ENCODE measurements around the gene MITF.

MITF gene

GRCh38 chr3:69970827-69971226, 231.6 kb downstream of the MITF start:
- no peak overlapping the region for H3K4me3 Mint-ChIP-seq

GRCh38 chr3:69972672-69973071, 233.4 kb downstream of the MITF start:
- Mint-ChIP-seq H3K4me1 (ENCODE audit: low read depth) (peaks cover 9% of the 10 kb centered on the region), H3K27ac (no peak overlapping the region), H3K27me3 (peaks cover 3% of the 10 kb centered on the region), H3K36me3 (ENCODE audit: low read depth) (no peaks in the 10 kb centered on the region), H3K4me3 (no peak overlapping the region), H3K9me3 (peaks cover 7% of the 10 kb centered on the region)
- intact Hi-C loops (cut with micrococcal nuclease) = no loop called here

More at GRCh38 chr3:69970827-69971226, 231.6 kb downstream of the MITF start:
- peaks cover 9% of the 10 kb centered on the region for H3K4me1 Mint-ChIP-seq (ENCODE audit: low read depth)
- peaks cover 10% of the 10 kb centered on the region for H3K36me3 Mint-ChIP-seq (ENCODE audit: low read depth)
- intact Hi-C loops (cut with micrococcal nuclease) = no loop called here
- H3K27ac Mint-ChIP-seq = no peak overlapping the region
- H3K9me3 Mint-ChIP-seq = no peaks in the 10 kb centered on the region
- peaks cover 3% of the 10 kb centered on the region for H3K27me3 Mint-ChIP-seq

DNA sequence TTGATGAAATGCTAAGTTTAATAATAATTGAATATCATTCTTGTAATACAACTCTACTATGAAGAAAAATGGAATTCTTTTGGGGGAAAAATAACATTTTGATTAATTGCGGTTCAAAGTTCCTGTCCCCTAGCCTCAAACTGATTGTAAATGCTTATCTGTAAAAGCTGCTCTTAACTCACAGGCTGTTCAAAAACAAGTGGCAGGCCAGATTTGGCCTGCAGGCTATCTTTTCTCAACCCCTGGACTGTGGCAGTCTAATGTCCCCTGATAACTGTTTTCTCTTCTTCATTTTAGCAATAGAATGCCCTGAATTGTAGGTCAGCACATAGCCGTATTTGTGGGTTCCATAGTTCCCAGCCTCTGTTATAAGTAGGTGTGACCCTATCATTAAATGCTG, 236.8 kb downstream of the MITF start:
- no peak overlapping the region for H3K27ac Mint-ChIP-seq
- H3K9me3 Mint-ChIP-seq = peaks cover 39% of the 10 kb centered on the region
- no peaks in the 10 kb centered on the region for H3K36me3 Mint-ChIP-seq (ENCODE audit: low read depth)
- peaks cover 3% of the 10 kb centered on the region for H3K27me3 Mint-ChIP-seq
- peaks cover under 1% of the 10 kb centered on the region for H3K4me1 Mint-ChIP-seq (ENCODE audit: low read depth)
- intact Hi-C loops (cut with micrococcal nuclease) = no loop called here
- H3K4me3 Mint-ChIP-seq = no peak overlapping the region

DNA sequence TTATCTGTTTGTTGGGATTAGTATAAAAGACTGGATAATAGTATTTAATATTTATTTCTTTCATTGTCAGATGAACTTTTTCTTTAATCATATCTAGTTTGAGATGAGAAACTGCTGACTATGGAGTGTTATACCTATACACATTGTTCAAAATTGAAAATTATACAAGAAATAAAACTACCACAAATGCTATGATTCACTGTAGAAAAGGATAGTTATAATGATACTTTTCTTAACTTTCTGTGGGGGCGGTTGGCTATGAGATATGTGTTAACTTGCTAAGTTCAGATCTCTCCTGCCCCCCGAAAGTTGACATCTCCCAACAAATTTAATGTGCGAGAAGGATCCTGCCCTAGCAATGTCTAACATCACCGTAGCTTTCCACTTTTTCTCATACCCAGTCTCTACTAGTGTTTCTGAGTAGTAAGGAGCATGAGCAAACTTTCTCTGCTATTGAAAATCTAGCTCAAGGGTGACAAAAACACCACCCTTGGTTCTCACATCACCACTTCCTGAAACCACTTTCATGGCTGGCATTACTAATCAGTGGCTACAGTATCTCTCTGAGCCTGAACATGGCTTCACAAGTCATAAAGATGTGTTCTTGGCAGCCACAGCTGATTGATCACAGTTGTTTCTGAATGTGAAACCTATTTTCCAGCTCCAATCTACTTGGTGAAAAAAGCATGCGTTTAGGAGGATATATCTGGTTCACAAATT, 244.4 kb downstream of the MITF start:
- Mint-ChIP-seq H3K27ac (no peak overlapping the region), H3K36me3 (ENCODE audit: low read depth) (no peaks in the 10 kb centered on the region), H3K4me3 (no peak overlapping the region), H3K27me3 (no peaks in the 10 kb centered on the region), H3K4me1 (ENCODE audit: low read depth) (peaks cover 23% of the 10 kb centered on the region), H3K9me3 (peaks cover 22% of the 10 kb centered on the region)
- intact Hi-C loops (cut with micrococcal nuclease) = no loop called here

DNA sequence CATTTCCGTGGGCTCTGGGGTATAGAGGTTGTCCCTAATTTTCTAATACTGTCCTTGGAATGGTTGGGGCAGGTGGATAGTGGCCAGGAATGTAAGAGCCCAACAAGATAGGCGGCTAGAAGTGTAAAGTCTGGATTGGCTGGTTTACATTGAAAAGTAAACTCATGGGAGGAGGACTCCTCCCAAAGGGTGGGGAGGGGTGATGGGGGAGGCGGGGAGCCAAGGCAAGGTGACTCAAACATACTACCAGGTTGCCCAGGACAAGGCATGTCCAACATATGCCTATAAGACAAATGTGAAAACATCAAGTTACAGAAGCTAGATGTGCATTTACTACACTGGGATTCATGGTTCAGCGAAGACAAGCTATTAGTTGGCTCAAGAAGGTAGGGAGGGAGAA, 246.0 kb downstream of the MITF start:
- Mint-ChIP-seq H3K9me3 (peaks cover 6% of the 10 kb centered on the region), H3K27me3 (no peaks in the 10 kb centered on the region), H3K4me1 (ENCODE audit: low read depth) (peaks cover 23% of the 10 kb centered on the region), H3K36me3 (ENCODE audit: low read depth) (no peaks in the 10 kb centered on the region), H3K27ac (no peak overlapping the region), H3K4me3 (no peak overlapping the region)
- intact Hi-C loops (cut with micrococcal nuclease) = no loop called here

DNA sequence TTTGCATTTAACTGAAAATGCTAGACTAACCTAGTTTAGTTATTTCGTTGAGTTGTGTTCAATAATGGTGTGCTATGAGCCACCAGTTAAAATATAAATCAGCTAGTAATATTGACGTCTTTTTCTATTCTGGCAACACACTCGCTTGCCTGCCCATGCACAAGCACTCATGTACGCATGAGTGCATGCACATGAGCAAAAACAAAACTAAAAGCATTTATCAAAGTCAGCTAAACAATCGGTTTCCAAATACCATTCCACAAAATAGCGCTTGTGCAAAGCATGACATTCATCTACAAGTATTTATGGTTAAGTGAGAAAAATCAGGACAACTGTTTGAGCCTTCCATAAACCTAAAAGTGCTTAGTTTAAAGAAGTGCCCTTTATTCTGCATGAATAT, 247.2 kb downstream of the MITF start:
- peaks cover 23% of the 10 kb centered on the region for H3K4me1 Mint-ChIP-seq (ENCODE audit: low read depth)
- intact Hi-C loops (cut with micrococcal nuclease) = no loop called here
- no peaks in the 10 kb centered on the region for H3K36me3 Mint-ChIP-seq (ENCODE audit: low read depth)
- no peaks in the 10 kb centered on the region for H3K27me3 Mint-ChIP-seq
- no peaks in the 10 kb centered on the region for H3K9me3 Mint-ChIP-seq
- H3K27ac Mint-ChIP-seq = no peak overlapping the region
- no peak overlapping the region for H3K4me3 Mint-ChIP-seq

DNA sequence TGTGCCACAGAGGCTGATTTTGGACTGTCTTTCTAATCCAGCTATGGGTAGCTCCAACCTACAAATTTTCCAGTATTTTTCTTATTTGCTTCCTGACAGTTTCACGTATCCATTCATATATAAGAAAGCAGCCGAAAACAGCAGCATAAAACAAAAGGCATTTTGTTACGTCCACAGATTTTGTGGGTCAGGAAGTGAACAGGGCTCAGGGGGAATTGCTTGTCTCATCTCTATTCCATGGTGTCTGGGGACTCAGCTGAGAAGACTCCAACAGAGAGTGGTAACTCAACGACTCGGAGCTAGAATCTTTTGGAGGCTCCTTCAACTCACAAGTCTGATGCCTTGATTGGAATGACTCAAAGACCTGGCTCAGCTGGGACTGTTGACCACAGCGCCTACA, 248.6 kb downstream of the MITF start:
- intact Hi-C loops (cut with micrococcal nuclease) = no loop called here
- no peaks in the 10 kb centered on the region for H3K27me3 Mint-ChIP-seq
- no peaks in the 10 kb centered on the region for H3K9me3 Mint-ChIP-seq
- peaks cover 15% of the 10 kb centered on the region for H3K4me1 Mint-ChIP-seq (ENCODE audit: low read depth)
- no peak overlapping the region for H3K27ac Mint-ChIP-seq
- no peaks in the 10 kb centered on the region for H3K36me3 Mint-ChIP-seq (ENCODE audit: low read depth)
- no peak overlapping the region for H3K4me3 Mint-ChIP-seq

- no peak overlapping the region for H3K27ac Mint-ChIP-seq
- no peaks in the 10 kb centered on the region for H3K27me3 Mint-ChIP-seq
- H3K9me3 Mint-ChIP-seq = no peaks in the 10 kb centered on the region
- H3K4me3 Mint-ChIP-seq = no peak overlapping the region
- peaks cover 21% of the 10 kb centered on the region for H3K4me1 Mint-ChIP-seq (ENCODE audit: low read depth)
- no peaks in the 10 kb centered on the region for H3K36me3 Mint-ChIP-seq (ENCODE audit: low read depth)
- intact Hi-C loops (cut with micrococcal nuclease) = no loop called here
Measured at GRCh38 chr3:69993757-69994156, 254.5 kb downstream of the MITF start.

DNA sequence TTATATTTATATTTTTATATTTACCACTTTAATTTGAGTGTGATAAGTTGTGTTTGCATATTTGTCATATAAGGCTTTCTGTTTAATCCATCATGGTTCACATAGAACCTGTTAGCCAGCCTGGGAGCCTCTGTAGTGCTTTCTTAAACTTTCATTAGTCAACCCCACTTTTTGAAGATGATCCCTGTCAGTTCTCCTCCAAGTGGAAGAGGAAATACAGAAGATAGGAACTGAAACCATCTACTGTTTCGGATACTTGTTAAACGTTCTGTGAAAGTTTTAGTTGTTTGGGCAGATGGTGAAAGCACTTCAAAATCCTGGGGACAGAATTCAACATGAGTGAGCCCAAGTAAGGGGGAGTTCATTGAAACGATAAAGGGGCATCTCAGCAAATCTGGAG, 255.7 kb downstream of the MITF start:
- no peaks in the 10 kb centered on the region for H3K27me3 Mint-ChIP-seq
- no peaks in the 10 kb centered on the region for H3K36me3 Mint-ChIP-seq (ENCODE audit: low read depth)
- H3K4me3 Mint-ChIP-seq = peak overlapping the region; percentile 32
- H3K9me3 Mint-ChIP-seq = peaks cover 7% of the 10 kb centered on the region
- intact Hi-C loops (cut with micrococcal nuclease) = no loop called here
- peaks cover 21% of the 10 kb centered on the region for H3K4me1 Mint-ChIP-seq (ENCODE audit: low read depth)
- H3K27ac Mint-ChIP-seq = peak overlapping the region; percentile 78

DNA sequence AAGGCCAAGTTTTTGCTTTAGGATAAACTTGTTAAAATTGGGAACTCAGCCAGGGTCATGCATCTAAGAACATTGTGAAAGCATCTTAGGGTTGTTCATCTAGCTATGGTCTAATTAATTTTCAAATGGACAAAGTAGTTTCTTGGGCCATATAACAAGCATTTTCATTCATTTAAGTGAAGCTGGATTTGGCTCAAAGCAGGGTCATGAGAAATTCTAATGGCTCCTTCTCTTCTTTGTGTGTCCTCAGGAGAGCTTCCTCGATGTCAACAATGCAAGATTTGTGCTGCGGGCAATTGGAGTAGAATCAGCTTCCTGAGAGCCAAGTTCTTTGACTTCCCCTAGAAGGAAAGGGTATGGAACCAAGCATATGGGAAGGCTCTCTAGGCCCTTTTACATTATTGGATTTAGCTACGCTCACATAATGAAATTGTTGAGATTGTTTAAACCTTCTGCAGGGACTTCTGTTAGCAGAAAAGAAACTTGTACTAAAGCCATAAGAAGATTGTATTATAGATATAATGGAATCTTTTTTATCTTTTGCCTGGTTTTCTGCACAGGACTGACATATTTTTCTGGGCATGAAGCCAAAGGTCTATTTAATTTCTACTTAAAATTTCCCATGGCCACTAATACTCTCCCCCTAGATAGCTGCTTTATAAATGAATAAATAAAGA, 258.5 kb downstream of the MITF start:
- peaks cover 7% of the 10 kb centered on the region for H3K9me3 Mint-ChIP-seq
- no peak overlapping the region for H3K27ac Mint-ChIP-seq
- H3K4me3 Mint-ChIP-seq = no peak overlapping the region
- H3K36me3 Mint-ChIP-seq (ENCODE audit: low read depth) = no peaks in the 10 kb centered on the region
- no peaks in the 10 kb centered on the region for H3K27me3 Mint-ChIP-seq
- intact Hi-C loops (cut with micrococcal nuclease) = no loop called here
- peaks cover 21% of the 10 kb centered on the region for H3K4me1 Mint-ChIP-seq (ENCODE audit: low read depth)

GRCh38 chr3:69998759-69999139, 259.5 kb downstream of the MITF start:
- intact Hi-C loops (cut with micrococcal nuclease) = no loop called here
- H3K36me3 Mint-ChIP-seq (ENCODE audit: low read depth) = no peaks in the 10 kb centered on the region
- peaks cover 7% of the 10 kb centered on the region for H3K9me3 Mint-ChIP-seq
- H3K27ac Mint-ChIP-seq = peak overlapping the region; percentile 39
- H3K4me1 Mint-ChIP-seq (ENCODE audit: low read depth) = peaks cover 21% of the 10 kb centered on the region
- no peak overlapping the region for H3K4me3 Mint-ChIP-seq
- no peaks in the 10 kb centered on the region for H3K27me3 Mint-ChIP-seq

GRCh38 chr3:69999140-70000027, 260.1 kb downstream of the MITF start, which contains the start of gene SAMMSON:
SAMMSON (plus strand) TSS chr3:69999733.
- peak within 1 kb of the TSS; percentile 62 for H3K27ac Mint-ChIP-seq
- H3K36me3 Mint-ChIP-seq (ENCODE audit: low read depth) = no peaks in the 10 kb centered on the region
- intact Hi-C loops (cut with micrococcal nuclease) = no loop called here
- peaks cover 21% of the 10 kb centered on the region for H3K4me1 Mint-ChIP-seq (ENCODE audit: low read depth)
- H3K27me3 Mint-ChIP-seq = no peaks in the 10 kb centered on the region
- peaks cover 7% of the 10 kb centered on the region for H3K9me3 Mint-ChIP-seq
- no peak within 1 kb of the TSS for H3K4me3 Mint-ChIP-seq

DNA sequence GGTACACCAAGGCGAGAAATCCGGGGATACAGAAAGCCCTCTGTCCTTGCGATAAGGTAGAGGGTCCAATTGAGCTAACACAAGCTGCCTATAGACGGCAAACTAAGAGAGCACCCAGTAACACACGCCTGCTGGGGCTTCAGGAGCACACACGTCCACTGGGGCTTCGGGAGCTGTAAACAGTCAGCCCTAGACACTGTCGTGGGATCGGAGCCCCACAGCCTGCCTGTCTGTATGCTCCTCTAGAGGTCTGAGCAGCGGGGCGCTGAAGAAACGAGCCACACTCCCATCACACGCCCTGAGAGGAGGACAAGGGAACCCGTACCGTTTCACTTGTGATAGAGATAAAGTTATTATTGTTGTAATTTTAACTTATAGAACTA, 260.8 kb downstream of the MITF start:
- Mint-ChIP-seq H3K9me3 (peaks cover 7% of the 10 kb centered on the region), H3K27me3 (no peaks in the 10 kb centered on the region), H3K4me1 (ENCODE audit: low read depth) (peaks cover 14% of the 10 kb centered on the region), H3K36me3 (ENCODE audit: low read depth) (no peaks in the 10 kb centered on the region), H3K27ac (no peak overlapping the region), H3K4me3 (no peak overlapping the region)
- intact Hi-C loops (cut with micrococcal nuclease) = no loop called here

DNA sequence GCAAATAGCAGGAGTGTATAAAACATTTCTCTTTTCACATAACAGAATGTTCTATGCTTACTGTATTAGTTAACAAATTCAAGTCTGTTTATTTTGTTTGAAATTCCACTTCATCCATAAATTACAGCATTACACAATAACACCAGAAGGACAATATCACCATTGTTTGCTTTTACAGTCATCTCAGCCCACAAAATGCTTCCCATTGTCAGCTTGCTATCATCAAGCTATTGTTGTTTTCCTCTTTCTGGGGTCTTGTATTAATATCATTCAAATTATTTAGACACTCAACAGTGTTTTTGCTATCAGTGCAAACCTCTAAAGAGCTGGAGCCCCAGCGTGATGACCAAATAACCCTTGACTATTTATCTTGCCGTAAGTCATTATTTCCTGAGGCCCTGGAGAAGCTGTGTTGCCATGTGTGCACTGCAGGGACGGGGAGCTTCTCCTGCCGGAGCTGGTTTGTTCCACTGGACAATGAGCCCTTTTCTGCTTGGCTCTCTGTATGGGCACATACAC, 261.4 kb downstream of the MITF start:
- Mint-ChIP-seq H3K4me3 (no peak overlapping the region), H3K27ac (no peak overlapping the region), H3K36me3 (ENCODE audit: low read depth) (no peaks in the 10 kb centered on the region), H3K4me1 (ENCODE audit: low read depth) (peaks cover 8% of the 10 kb centered on the region), H3K27me3 (no peaks in the 10 kb centered on the region), H3K9me3 (peaks cover 7% of the 10 kb centered on the region)
- intact Hi-C loops (cut with micrococcal nuclease) = no loop called here

Data from dendritic cell treated with granulocyte-macrophage colony-stimulating factor and Interleukin-4, amounts not matched to agents 40 ng/mL and 50 ng/mL, for 4 days (primary cell).